Neural progenitor cell (in vitro differentiated cells): ENCODE data around the gene JDP2. TPM values are rescaled to one million over a fixed set of nuclear protein-coding genes. Genes with fewer than 3 reads are reported as not detected.
"Not testable (repeated sequence)": the region's sequence is repeated elsewhere in the genome, so short reads cannot be mapped to it uniquely, and the experiment has no call there.

ENCODE experiments used
- DNase-seq: peaks from one replicate; pipeline ENCODE4 v3.0.0-alpha.2; 2016; ENCODE audit warnings: low spot score
- H2AFZ ChIP-seq: fragments of 200-600 bp; sonication (generic); replicated peaks from 2 replicates; pipeline ENCODE4 v1.6.1; 2016; ENCODE audit warnings: antibody characterized with exemption
- H3F3A ChIP-seq: fragments of 200-600 bp; sonication (generic); 2 replicates; pipeline ENCODE4 v1.6.1; 2016; ENCODE audit warnings: antibody characterized with exemption, low read depth
- H3K27ac ChIP-seq: fragments of 200-600 bp; sonication (generic); 2 replicates; pipeline ENCODE4 v1.5.1; 2016; ENCODE audit warnings: mild to moderate bottlenecking
- H3K27me3 ChIP-seq: fragments of 200-600 bp; sonication (generic); 2 replicates; pipeline ENCODE4 v1.6.1; 2016; ENCODE audit warnings: mild to moderate bottlenecking, moderate library complexity
- H3K36me3 ChIP-seq: fragments of 200-600 bp; sonication (generic); 2 replicates; pipeline ENCODE4 v1.5.1; 2016
- H3K4me1 ChIP-seq: fragments of 200-600 bp; sonication (generic); 2 replicates; pipeline ENCODE4 v1.6.1; 2016; ENCODE audit warnings: mixed run types
- H3K4me2 ChIP-seq: fragments of 200-600 bp; sonication (generic); 2 replicates; pipeline ENCODE4 v1.6.1; 2016
- H3K4me3 ChIP-seq: fragments of 200-600 bp; sonication (generic); 2 replicates; pipeline ENCODE4 v1.5.1; 2016
- H3K79me2 ChIP-seq: fragments of 200-600 bp; sonication (generic); 2 replicates; pipeline ENCODE4 v1.6.1; 2016; ENCODE audit warnings: low read depth
- H3K9ac ChIP-seq: fragments of 200-600 bp; sonication (generic); 2 replicates; pipeline ENCODE4 v1.6.1; 2016
- H3K9me3 ChIP-seq: fragments of 200-600 bp; sonication (generic); 2 replicates; pipeline ENCODE4 v1.5.1; 2016; ENCODE audit warnings: low read depth
- H4K20me1 ChIP-seq: fragments of 200-600 bp; sonication (generic); 2 replicates; pipeline ENCODE4 v1.6.1; 2016; ENCODE audit warnings: low read depth
- H3K27ac Mint-ChIP-seq: 3 replicates; pipeline ENCODE4 v1.8.0; 2021; ENCODE audit warnings: mixed read lengths
- H3K27me3 Mint-ChIP-seq: 2 replicates; pipeline ENCODE4 v1.8.0; 2022; ENCODE audit warnings: low read depth, mild to moderate bottlenecking, inconsistent platforms, moderate library complexity, mixed read lengths; ENCODE audit not compliant: insufficient read depth
- H3K36me3 Mint-ChIP-seq: 3 replicates; pipeline ENCODE4 v1.8.0; 2021; ENCODE audit warnings: mixed read lengths
- H3K4me1 Mint-ChIP-seq: 3 replicates; pipeline ENCODE4 v1.8.0; 2021; ENCODE audit warnings: mixed read lengths
- H3K4me3 Mint-ChIP-seq: 3 replicates; pipeline ENCODE4 v1.8.0; 2021; ENCODE audit warnings: mild to moderate bottlenecking, moderate library complexity, mixed read lengths
- H3K9me3 Mint-ChIP-seq: 3 replicates; pipeline ENCODE4 v1.8.0; 2020; ENCODE audit warnings: mixed read lengths
- CTCF ChIP-seq: fragments of 200-600 bp; sonication (generic); IDR thresholded peaks from 2 replicates; pipeline ENCODE4 v1.5.1; 2017; ENCODE audit warnings: antibody characterized with exemption, mild to moderate bottlenecking
- EZH2 ChIP-seq: fragments of 200-600 bp; sonication (generic); IDR thresholded peaks from 2 replicates; pipeline ENCODE4 v1.6.1; 2017; ENCODE audit warnings: antibody characterized with exemption, mild to moderate bottlenecking, moderate library complexity
- EZH2phosphoT487 ChIP-seq: fragments of 200-600 bp; sonication (generic); IDR thresholded peaks from 2 replicates; pipeline ENCODE4 v1.6.1; 2017; ENCODE audit warnings: antibody characterized with exemption
- total RNA-seq: library from RNA; depleted of rRNA; stranded (reverse); fragments of >200 nt; gene quantifications from 2 replicates; pipeline ENCODE4 v1.2.3, GENCODE V29; 2015; ENCODE audit warnings: low replicate concordance

Gene JDP2
- total RNA-seq, 1 donor from 2014 or later = 2.5 TPM

- no peak overlapping the region for H3K4me2 ChIP-seq
- no peak overlapping the region for H3K27ac Mint-ChIP-seq
- no peak overlapping the region for H3K4me3 Mint-ChIP-seq
Observed at GRCh38 chr14:75471059-75471458, 43.2 kb downstream of the JDP2 start.

DNA sequence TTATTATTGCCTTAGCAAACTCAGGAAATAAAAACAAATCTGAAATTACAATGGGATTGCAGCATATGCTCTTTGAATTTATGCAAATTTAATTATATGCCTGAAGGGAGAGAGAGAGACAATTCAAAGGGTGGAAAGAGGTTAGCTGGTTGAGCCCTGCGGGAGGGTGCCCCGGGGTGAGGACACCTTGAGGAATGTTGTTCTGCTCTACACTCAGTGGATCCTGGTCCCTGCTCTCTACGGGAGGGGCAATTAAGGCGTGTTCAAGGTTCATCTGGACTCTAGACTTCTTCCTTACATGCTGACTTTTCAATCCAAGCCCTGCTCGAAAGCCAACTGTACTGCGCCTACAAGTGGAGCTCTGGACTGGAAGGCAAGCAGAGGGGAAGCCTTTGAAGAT, 46.3 kb downstream of the JDP2 start:
- H3F3A ChIP-seq, H3K9me3 Mint-ChIP-seq, H3K4me3 Mint-ChIP-seq, H3K36me3 Mint-ChIP-seq, H3K27ac ChIP-seq, H3K9me3 ChIP-seq, H2AFZ ChIP-seq, H3K27me3 Mint-ChIP-seq, H3K27ac Mint-ChIP-seq, H3K4me1 ChIP-seq, H4K20me1 ChIP-seq, H3K79me2 ChIP-seq, DNase-seq, H3K4me2 ChIP-seq, H3K9ac ChIP-seq, H3K4me3 ChIP-seq, H3K27me3 ChIP-seq, H3K36me3 ChIP-seq: not testable (repeated sequence)
- H3K4me1 Mint-ChIP-seq = peaks cover 10% of the 10 kb centered on the region

More at GRCh38 chr14:75471059-75471458, 43.2 kb downstream of the JDP2 start:
- Mint-ChIP-seq H3K9me3 (no peaks in the 10 kb centered on the region), H3K36me3 (no peaks in the 10 kb centered on the region), H3K27me3 (peaks cover 6% of the 10 kb centered on the region), H3K4me1 (peaks cover under 1% of the 10 kb centered on the region)
- no peaks in the 10 kb centered on the region for H3K36me3 ChIP-seq
- no peak overlapping the region for H2AFZ ChIP-seq
- no peaks in the 10 kb centered on the region for H3F3A ChIP-seq
- no peak overlapping the region for H3K9ac ChIP-seq
- no peak overlapping the region for H3K4me3 ChIP-seq
- no peaks in the 10 kb centered on the region for H4K20me1 ChIP-seq
- H3K4me1 ChIP-seq = no peaks in the 10 kb centered on the region
- H3K27ac ChIP-seq = no peak overlapping the region
- no peaks in the 10 kb centered on the region for H3K27me3 ChIP-seq
- no peak for DNase-seq
- no peak for TF ChIP-seq CTCF
- no peak for TF ChIP-seq EZH2phosphoT487
- TF ChIP-seq EZH2 = no peak
- H3K79me2 ChIP-seq = no peaks in the 10 kb centered on the region
- no peaks in the 10 kb centered on the region for H3K9me3 ChIP-seq

GRCh38 chr14:75476274-75476995, 48.6 kb downstream of the JDP2 start:
- Mint-ChIP-seq H3K9me3 (no peaks in the 10 kb centered on the region), H3K27me3 (peaks cover 6% of the 10 kb centered on the region), H3K4me1 (peaks cover 19% of the 10 kb centered on the region), H3K36me3 (no peaks in the 10 kb centered on the region), H3K4me3 (no peak overlapping the region), H3K27ac (peak overlapping the region; percentile 78)
- Histone ChIP-seq H4K20me1 (no peaks in the 10 kb centered on the region), H3K4me3 (no peak overlapping the region), H3K4me1 (peaks cover 10% of the 10 kb centered on the region), H3K27ac (no peak overlapping the region), H3K4me2 (no peak overlapping the region), H3K79me2 (no peaks in the 10 kb centered on the region), H2AFZ (no peak overlapping the region), H3K9me3 (no peaks in the 10 kb centered on the region), H3K36me3 (no peaks in the 10 kb centered on the region), H3K27me3 (no peaks in the 10 kb centered on the region), H3F3A (peaks cover 21% of the 10 kb centered on the region), H3K9ac (no peak overlapping the region)
- TF ChIP-seq EZH2phosphoT487 = no peak
- TF ChIP-seq CTCF = no peak
- TF ChIP-seq EZH2 = no peak
- DNase-seq = peak; percentile 74

DNA sequence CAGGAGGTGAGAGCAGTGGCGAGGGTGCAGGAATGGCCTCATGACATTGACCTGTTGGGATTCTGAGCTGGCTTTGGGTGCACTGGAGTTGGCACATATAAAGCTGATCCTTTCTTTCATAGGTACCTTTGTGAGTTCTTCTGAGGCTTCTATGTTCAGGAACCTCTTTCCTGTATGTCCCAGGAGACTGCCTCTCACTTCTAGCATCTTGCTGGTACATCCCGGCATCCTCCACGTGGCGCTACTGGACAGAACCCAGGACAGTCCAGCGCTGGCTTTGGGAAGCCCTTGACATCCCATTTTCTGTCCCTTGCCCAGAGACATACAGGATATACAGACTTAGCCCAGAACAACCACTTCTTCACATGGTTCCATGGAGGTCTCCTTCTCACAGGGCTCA, 50.1 kb downstream of the JDP2 start:
- peaks cover 21% of the 10 kb centered on the region for H3F3A ChIP-seq
- H4K20me1 ChIP-seq = no peaks in the 10 kb centered on the region
- H3K4me1 ChIP-seq = peaks cover 10% of the 10 kb centered on the region
- no peak overlapping the region for H3K27ac ChIP-seq
- Mint-ChIP-seq H3K9me3 (no peaks in the 10 kb centered on the region), H3K4me3 (no peak overlapping the region), H3K27me3 (peaks cover 4% of the 10 kb centered on the region), H3K36me3 (no peaks in the 10 kb centered on the region), H3K4me1 (peaks cover 19% of the 10 kb centered on the region), H3K27ac (peak overlapping the region; percentile 65)
- TF ChIP-seq CTCF (no peak), EZH2phosphoT487 (no peak), EZH2 (no peak)
- no peaks in the 10 kb centered on the region for H3K27me3 ChIP-seq
- no peak overlapping the region for H3K4me3 ChIP-seq
- H3K36me3 ChIP-seq = no peaks in the 10 kb centered on the region
- no peak overlapping the region for H3K9ac ChIP-seq
- H2AFZ ChIP-seq = no peak overlapping the region
- no peak overlapping the region for H3K4me2 ChIP-seq
- no peak for DNase-seq
- H3K79me2 ChIP-seq = no peaks in the 10 kb centered on the region
- no peaks in the 10 kb centered on the region for H3K9me3 ChIP-seq
